GM21786 (cell line): ENCODE measurements around the gene RPL27.
"Not testable (repeated sequence)": the region's sequence is repeated elsewhere in the genome, so short reads cannot be mapped to it uniquely, and the experiment has no call there.

Experiments
- ATAC-seq: cut with Tn5 transposase; IDR thresholded peaks from one replicate; pipeline ENCODE4 v1.9.1; 2021; ENCODE audit not compliant: unreplicated experiment

RPL27 gene

GRCh38 chr17:42997984-42998938 is at the start of gene RPL27:
Gene RPL27, plus strand, starts transcription at chr17:42998419. Its CDS starts 332 bp downstream, at chr17:42998751.
- peak; percentile 94 for ATAC-seq

DNA sequence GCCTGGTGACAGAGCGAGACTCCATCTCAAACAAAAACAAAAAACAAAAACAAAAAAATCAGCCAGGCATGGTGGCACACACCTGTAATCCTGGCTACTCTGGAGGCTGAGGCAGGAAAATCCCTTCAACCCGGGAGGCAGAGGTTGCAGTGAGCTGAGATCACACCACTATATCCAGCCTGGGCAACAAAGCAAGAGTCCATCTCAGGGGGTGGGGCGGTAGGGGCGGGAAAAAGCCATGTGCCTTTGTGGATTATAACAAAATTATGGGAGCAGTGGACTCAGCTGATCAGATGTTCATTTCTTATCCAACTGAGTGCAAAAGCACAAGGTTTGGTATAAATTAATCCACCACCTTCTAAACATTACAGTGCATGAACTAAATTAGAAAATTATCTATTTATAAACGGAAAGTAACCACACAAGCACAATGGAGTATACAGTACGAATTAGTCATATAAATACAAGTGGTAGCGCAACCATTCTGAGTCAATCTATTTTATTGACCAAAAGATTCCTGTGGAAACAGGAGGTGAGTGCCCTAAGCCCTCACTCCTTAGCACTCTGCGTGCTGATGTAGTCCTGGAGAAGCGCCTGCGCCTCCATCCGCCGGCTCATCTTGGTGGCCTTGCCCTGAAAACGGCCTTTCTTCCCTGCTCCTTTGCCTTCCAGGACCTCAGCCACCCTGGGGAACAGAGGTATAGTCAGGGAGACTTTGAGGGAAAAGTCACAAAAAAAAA is 48.0 kb upstream of the RPL27 start:
- ATAC-seq = no peak

DNA sequence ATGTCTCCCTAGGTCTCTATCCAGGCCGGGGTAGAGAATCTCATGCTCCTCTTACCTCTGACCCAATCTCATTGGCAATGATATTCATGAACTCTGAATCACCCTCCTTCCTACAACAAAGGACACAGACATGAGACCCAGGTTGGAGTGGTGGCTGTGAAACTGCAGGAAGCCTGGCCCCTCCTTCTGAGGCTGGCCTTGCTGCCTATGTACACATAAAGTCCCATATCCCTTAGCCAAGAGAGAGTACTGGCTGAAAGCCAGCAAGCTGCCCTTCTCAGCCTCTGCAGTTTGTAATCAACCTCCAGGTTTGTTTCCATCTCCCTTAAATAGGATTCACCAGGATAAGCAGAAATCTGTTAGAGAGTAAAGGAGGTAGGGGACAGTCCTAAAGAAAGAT is 44.5 kb upstream of the RPL27 start:
- ATAC-seq = no peak

GRCh38 chr17:42964161-42964932 is 33.9 kb upstream of the RPL27 start, which contains the start of gene AARSD1:
Gene AARSD1, minus strand, starts transcription at chr17:42964454. Its CDS starts 14 bp downstream, at chr17:42964440.
- ATAC-seq = peak; percentile 80

GRCh38 chr17:42967925-42968324 is 30.3 kb upstream of the RPL27 start:
- no peak for ATAC-seq

DNA sequence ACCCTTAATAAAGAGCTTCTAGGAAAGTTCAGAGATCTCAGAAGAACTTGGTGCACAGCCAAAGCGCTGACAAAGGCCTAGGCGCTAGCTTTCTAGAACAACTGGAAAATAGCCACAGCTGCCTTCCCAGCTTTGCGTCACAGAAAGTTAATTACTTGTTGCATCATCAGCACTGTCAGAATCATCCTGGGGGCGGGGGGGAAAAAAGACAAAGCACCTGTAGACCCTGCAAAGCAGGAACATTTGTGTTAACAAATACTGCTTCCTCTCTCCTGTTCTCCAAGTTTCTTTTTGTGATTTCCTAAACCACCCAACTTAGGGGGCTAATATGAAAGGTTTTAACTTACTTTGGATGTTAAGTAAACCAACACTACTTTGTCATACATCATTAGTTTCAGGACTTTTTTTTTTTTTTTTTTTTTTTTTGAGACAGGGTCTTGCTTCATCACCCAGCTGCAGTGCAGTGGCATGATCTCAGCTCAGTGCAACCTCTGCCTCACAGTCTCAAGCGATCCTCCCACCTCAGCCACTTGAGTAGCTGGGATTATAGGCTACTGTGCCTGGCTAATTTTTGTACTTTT is 29.1 kb upstream of the RPL27 start:
- ATAC-seq = no peak

GRCh38 chr17:42971589-42971988 is 26.6 kb upstream of the RPL27 start:
- no peak for ATAC-seq

- ATAC-seq = not testable (repeated sequence)
Observed at GRCh38 chr17:42973323-42973722, 24.9 kb upstream of the RPL27 start.

GRCh38 chr17:42975265-42975664 is 23.0 kb upstream of the RPL27 start:
- no peak for ATAC-seq

DNA sequence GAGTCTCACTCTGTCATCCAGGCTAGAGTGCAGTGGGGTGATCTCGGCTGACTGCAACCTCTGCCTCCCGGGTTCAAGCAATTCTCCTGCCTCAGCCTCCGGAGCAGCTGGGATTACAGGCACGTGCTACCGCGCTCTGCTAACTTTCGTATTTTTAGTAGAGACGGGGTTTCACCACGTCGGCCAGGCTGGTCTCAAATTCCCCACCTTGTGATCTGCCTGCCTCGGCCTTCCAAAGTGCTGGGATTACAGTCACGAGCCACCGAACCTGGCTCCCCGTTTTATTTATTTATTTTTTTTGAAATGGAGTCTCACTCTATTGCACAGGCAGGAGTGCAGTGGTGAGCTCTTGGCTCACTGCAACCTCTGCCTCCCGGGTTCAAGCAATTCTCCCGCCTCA is 22.5 kb upstream of the RPL27 start:
- not testable (repeated sequence) for ATAC-seq

DNA sequence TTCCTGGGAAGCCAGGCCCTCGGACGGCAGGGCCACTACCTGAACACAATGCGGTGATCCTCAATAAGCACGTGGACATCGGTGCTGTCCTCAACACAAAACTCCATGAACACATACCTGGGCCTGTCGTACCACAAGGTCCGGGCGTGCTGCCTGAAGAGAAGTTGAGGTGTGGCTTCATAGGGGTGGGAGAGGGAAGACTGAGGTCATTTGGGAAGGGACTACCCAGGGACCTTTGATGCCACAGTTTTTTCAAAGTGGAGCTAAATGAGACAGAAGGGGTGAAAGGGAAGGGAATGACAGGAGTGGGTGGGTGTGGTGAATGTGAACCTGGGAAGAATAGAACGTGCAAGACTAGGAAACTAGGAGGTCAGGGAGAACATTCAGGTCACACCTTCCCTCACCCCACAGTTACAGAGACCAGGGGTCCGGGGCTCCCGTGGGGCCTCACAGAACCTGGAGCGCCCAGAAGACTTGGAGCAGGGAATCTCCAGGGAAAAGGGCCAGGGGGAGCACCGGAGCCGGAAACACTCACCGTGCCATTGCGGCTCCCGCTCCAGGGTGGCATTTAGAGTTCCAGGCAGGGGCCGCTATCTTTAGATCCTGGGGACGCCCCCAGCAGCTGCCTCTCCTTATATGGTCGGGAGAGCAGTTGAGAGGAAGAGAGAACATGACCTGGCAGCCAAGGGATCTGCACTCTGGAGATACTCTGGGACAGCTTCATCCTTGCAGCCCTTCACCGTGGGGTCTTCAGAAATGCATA is 18.5 kb upstream of the RPL27 start, which contains the start of gene PTGES3L:
Gene PTGES3L, minus strand, starts transcription at position 570 of the 763 bp plus-strand sequence. Its CDS starts 27 bp downstream, at position 543.
- ATAC-seq = no peak

DNA sequence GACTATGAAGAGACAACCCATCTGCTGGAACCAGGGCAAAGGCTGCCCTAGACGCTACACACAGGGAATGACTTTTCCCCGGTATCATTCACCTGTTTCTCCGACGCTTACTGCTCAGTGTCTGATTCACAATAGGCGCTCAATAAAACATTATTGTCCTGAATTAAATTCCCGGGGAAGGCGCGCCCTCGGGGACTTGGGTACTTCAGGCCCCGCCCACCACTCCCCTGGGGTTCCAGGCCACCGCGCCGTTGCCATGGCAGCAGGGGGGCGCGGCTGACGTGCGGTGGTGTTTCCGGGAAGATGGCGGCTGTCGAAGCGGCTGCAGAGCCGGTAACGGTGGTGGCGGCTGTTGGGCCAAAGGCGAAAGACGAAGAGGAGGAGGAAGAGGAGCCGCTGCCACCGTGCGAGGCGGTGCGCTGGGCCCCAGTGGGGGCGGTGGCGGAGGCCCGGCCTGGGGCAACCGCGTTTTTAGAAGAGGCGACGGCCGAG is 17.9 kb upstream of the RPL27 start, which contains the start of gene RUNDC1:
Gene RUNDC1, plus strand, starts transcription at position 292 of the 492 bp plus-strand sequence. Its CDS starts 12 bp downstream, at position 304.
- no peak for ATAC-seq

- ATAC-seq = no peak
Observed at GRCh38 chr17:42980766-42981397, 17.3 kb upstream of the RPL27 start.

- no peak for ATAC-seq
Observed at GRCh38 chr17:42982266-42982665, 16.0 kb upstream of the RPL27 start.

DNA sequence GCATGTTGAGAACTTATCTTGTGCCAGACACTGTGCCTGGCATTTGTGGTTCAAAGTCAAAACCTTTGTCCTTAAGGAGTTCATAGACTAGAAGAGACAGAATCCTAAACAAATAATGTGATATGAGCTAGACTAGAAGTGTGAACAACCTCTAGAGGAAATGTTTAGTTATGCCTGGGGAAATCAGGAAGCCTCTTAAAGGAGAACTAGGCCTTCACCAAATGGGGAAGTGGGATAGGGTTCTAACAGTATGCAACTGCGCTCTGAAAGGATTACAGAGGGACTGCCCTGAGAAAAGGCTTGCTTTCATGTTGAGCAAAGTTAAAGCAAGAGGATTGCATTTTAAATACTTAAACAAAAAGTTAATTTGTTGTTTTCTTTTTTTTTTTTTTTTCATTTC is 13.0 kb upstream of the RPL27 start:
- no peak for ATAC-seq

- ATAC-seq = no peak
Observed at GRCh38 chr17:42989141-42989540, 9.1 kb upstream of the RPL27 start.

- ATAC-seq = no peak
Observed at GRCh38 chr17:42989726-42990652, 8.2 kb upstream of the RPL27 start.

DNA sequence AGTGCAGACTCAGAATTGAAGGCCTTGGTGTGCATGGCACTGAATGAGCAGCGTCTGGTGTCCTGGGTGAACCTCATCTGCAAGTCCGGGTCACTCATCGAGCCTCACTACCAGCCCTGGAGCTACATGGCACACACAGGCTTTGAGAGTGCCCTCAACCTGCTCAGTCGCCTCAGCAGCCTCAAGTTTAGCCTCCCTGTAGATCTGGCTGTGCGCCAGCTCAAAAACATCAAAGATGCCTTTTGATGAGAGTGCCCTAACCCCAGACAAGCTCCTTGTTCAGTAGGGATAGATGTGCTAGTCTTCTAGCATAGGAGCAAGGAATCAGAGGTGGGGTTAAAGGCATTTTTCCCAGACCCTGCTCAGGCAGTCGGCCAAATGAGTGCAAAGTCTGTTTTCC is 6.7 kb upstream of the RPL27 start:
- ATAC-seq = no peak
